ENCODE data around the gene ANKRD6.

GRCh38 chr6:89613790-89614189, 180.8 kb downstream of the ANKRD6 start:
- TF ChIP-seq POLR2A (IDR thresholded peaks at IDR 0.05; ENCODE audit: low read depth, low read length) (no peak), CTCF (IDR thresholded peaks at IDR 0.05; ENCODE audit: extremely low read depth in 1 of 2, insufficient read depth in 1 of 2, low read depth in 1 of 2, low read length in 2 of 2) (no peak), FOS (IDR thresholded peaks at IDR 0.05; ENCODE audit: borderline replicate concordance, insufficient read depth, low read length) (no peak)
